NCI-H510A treated with DMSO at 0.1 percent for 48 hours (cell line): Measurements from ENCODE around the gene PPP1R9A.

Experiments used
- DNase-seq: peaks from one replicate; lab custom pipeline; 2025; lab: John Stamatoyannopoulos, UW

Gene PPP1R9A

DNA sequence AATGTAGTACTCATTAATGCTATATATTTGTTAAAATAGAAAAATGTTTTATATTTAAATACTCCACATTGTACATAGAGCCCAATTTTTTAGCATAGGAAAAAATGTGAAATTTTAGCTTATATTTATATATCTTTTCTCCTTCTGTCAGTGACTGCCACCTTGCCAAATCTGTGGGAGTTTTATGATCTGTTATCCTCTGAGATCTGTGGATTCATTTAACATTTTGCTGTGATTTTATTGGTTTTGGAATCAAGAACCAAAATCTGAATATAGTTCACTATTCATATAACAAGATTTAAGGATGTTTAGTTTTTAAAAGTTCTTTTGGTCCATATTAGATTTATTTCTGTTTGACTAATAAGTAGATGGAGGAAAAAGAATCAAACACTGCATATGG, 127.9 kb downstream of the PPP1R9A start:
- no peak for DNase-seq

DNA sequence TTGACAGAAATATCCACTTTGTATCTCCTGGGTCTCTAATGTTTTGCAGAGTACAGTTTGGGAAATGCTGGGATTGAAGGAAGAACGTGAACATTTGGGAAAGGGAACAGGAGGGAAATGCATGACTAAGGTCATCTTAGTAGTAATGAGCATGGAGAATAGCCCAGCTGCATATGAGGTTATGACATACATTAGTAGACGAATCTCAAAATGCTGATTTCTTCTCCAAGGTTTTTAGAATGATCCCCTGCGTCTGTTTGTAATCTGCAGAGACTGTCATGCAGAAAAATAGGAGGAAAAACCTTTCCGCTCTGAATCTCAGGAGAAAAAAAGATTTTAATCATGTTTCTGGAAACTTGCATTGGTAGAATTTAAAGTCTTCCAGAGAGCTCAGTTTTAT, 133.6 kb downstream of the PPP1R9A start:
- DNase-seq = no peak

DNA sequence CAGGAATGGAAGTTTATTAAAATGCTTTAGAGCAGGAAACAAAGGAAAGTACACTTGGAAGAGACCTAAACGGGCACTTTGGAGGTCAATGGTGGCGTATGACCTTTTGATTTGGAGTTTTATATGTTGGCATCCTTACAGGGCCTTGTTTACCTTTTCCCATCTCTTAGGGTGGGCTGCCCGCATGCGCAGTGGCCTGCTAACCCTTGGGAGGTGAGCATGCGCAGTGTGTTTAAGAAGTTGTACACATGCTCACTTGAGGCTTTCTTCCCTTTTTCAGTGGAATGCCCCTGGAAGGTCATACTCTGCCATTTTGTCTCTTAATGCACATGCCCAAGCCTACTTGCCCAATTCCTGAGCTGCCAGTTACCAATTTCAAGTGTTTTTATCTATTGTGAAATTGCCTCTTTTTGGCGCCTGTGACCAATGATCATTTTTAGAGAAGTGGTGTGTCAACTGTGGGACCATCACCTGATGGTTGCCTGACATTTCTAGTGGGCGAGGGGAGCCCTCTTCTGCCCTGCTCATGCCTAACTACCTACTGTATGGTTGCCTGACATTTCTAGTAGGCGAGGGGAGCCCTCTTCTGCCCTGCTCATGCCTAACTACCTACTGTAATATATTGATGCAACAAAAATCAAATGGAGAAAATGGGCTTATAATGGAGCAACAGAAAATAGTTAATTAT, 138.0 kb downstream of the PPP1R9A start:
- no peak for DNase-seq

DNA sequence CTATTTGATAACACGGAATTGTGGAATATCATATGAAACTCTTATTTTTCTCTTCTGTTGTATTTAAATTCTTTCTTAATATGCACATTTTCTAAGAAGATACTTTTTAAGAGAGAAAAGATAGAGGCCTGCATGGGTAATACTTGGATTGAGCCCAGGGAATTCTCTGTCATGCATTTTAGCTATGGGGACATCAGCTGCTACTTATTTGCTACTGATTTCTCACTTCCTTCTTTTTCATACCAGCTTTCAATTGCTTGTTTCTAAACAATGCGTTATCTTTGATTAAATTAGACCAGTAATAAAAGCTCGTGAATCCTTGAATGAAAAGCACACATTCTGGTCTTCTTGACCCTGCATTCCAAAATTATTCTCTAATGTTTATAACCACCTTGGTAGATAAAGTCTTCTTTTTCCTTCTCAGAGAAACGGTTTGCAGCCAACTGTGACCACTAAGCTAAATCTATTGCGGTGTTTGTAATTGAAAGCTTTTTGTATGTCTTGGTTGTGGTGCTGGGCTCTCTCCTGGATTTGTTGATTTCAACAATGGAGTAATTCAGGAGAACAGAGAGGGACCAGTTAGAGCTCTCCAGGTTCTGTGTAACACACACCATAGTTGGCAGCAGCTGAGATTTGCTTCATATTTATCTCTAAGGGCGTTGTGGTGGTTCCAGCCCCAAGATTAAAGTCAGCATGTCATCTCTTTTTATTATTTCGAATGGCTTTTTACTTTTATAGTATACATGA, 139.3 kb downstream of the PPP1R9A start:
- DNase-seq = no peak

DNA sequence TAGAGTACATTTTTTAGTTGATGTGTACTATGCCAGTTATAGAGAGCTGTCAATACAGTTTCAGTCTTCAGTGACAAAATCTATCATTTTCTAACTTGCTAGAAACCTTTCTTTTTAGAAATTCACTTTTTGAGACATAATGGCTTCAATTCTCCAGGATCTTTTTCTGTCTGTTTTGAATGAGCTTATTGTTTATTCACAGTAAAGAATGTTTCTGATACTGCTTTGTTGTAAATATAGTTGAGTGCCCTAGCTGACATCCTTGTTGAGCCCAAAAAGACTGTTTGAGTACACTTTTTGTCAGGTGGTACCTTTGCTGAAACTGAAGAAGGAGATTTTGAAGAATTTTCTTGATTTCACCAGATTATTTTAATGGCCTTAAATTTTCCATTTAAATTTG, 139.9 kb downstream of the PPP1R9A start:
- no peak for DNase-seq

DNA sequence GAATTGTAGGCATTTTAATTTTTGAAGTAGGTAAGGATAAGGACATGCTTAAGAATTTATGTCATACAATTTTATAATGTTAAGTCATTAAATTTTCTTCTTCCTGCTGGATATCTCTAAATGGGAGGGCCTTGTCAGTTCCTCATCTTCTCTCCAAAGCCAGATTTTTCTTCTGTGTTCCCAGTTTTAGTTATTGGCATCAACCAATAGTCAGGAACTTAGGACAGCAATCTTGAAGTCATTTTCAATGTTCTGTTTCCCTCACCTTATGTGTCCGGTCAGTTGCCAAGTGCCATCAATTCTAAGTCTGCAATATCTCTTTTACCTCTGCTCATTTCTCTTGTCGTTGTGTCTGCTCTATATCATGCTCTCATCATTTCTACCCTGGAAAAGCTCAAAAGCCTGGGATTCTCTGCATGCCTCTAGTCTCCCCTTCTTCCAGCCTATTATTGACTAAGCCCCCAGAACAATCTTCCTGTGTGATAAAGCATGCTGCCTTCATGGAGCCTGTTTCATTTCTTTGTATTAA, 145.2 kb downstream of the PPP1R9A start:
- no peak for DNase-seq

DNA sequence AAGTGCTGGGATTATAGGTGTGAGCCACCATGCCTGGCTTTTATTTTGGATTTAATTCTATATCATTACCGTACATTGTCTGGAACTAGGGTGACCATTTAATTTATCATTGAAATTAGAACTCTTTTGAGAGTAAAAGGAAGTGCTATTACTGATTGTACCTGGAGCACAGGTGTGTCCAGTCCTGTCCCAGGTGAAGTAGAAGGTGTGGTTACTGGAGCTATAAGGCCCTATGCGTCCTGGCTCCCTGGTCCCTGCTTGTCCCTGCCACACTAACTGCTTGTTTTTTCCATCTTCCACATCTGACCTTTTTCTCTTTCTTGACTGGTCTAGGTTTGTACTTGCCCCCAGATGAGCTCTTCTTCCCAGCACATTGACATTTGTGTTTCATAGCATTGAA, 147.0 kb downstream of the PPP1R9A start:
- no peak for DNase-seq

DNA sequence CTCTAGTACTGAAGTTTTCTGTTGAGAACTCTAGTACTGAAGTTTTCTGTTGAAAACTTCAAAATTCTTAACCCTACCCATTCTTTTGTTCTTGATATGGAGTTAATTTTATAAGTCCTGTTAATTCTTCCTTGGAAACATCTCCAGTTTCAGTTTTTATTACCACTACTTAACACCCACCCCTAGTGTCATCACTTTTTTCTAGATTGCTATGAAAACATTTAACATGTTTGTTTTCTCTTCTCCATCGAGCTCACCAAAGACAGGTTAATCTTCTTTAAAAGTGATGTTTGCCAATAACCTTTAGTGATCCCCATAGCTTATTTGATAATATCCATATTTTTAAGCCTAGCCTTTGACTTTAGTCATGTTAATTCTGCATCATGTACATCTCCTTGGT, 147.9 kb downstream of the PPP1R9A start:
- no peak for DNase-seq

DNA sequence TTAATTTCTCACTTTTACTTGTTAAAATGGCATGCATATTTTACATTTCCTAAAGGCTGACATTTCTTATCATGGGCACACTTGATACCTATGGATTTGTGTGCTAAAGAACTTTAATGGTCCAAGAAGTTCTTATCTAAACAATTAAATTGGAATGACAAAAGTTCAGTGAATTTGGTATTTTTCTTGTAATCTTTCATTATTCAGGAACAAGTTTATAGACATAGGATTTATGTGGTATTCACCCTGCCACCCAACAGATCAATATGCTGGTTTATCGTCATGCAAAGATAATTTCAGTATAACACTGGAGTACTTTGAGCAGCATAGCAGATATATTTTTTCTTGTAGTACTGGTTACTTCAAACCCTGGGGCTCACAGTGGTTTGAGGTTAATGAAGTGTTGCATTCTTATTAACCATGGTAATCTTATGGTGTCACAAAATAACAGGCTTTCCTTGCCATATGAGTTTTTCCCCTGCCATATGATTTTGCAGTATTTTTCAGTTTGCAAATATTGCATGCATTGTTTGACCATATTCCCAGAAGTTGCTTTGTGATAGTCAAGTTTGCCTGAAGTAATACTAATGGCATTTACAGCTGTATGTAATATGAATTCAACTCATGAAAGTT, 148.8 kb downstream of the PPP1R9A start:
- no peak for DNase-seq

DNA sequence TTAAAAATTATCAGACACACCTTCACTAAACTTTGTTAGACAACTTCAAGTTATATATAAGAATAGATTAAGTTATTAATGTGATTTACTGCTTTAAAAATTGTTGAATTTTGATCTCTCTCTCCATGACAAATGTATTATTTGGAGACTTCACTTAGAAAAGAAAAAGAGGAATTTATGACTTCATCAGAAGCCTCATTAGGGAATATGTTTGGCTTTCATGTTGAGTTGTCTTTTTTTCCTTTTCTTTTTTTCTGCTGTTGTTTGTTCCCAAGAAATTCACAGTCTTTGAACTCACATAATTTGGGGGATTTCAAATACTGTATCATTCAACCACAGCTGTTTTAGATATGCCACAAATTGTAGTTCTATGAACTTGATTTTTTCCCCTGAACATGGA, 149.5 kb downstream of the PPP1R9A start:
- no peak for DNase-seq

DNA sequence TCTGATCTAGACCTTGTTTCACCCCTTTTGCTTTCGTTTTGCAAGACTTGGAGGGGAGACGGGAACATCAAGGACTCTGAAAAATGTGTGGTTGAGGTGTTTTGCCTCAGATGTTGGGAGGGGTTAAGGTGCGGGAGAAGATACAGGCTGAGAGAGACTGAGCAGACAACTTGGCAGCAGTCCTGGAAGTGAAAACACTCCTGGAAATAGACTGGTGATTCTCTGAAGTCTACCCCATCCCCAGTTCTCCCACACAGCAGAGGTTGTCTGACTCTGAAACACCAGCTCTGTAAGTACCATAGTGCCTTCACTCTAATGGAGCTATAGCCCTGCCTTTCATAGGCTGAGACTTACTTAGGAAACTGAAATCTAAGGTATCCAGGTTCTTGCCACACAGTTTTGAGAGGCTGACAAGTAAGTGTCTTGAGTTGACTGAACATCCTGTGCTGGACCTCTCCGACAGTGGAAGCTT, 152.5 kb downstream of the PPP1R9A start:
- no peak for DNase-seq

DNA sequence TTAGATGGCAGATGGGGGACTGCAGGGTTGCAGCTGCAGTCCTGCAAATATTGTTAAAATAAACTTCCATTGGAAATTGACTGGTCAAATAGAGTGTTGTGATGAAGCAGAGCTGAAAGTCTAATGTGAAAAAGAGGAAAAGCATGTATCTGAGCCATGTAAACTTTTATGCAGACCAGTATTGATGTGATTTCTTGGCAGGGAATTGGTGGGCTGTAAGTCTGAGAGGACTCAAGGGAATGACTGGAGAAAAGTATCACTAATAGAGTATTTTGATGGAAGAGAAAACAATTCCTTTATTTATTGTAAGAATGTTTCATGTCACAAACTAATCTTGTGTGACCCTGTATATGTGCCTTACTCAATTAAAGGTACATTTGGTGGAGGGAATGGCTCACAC, 155.5 kb downstream of the PPP1R9A start:
- DNase-seq = no peak

DNA sequence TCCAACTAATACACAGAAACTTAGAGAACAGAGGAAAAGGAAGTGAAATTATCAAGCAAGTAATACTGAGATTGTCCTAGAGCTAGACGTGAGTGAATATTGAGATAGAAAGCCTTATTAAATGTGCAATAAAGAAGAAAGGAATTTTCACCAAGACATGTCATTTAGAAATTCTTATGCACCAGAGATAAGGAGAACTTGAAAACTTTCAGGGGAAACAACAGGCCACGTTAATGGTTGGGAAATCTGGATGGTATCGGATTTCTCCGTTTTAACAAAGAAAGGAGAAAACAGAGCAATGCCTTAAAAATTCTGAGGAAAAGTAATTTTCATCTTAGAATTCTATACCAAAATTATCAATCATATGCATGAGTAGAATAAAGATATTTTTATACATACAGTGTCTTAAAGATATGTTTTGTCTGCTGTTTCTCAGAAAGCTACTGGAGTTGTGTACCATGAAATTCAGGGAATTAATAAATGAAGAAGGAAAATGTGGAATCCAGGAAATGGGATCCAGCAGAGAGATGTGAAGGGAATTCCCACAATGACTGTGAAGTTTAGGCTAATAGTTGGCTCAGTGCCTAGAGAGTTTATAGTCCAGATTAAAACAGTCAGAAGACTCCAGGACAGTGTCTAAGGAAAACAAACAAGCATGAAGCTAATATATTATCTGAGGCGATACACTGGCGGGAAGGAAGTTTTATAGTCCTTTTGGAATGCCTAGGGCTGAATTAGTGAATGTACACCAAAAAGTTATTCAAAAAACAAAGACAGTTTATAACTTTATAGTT, 159.5 kb downstream of the PPP1R9A start:
- DNase-seq = no peak

DNA sequence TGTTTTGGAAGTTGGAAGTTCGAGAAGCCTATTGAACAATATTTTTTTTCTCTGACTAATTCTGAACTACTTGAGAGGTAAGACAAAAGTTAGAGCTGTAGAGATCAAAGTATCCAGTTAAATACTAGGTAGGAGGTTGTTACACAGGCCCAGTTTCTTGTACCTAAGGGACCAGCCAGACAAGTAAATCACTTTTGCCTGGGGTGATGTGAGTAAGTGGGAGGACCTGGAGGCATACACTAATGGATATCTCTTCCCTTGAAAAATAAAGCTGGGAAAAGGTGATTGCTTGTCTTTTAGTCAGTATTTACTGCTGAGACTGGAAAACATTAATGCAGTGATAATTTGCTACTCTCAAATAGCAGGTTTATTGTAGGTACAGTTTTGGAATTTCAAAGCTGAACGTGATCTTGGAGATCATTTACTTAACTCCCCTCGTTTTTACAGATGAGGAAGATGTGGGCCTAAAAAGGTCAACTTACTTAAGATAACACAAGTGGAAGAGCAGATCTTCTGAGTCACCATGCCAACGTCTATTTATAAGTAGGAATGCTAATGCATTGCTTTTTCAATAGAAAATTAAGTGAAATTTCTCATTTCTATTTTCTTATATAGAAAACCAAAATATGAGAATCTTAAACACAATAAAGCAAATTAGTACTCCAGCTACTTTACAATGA, 181.3 kb downstream of the PPP1R9A start:
- no peak for DNase-seq

DNA sequence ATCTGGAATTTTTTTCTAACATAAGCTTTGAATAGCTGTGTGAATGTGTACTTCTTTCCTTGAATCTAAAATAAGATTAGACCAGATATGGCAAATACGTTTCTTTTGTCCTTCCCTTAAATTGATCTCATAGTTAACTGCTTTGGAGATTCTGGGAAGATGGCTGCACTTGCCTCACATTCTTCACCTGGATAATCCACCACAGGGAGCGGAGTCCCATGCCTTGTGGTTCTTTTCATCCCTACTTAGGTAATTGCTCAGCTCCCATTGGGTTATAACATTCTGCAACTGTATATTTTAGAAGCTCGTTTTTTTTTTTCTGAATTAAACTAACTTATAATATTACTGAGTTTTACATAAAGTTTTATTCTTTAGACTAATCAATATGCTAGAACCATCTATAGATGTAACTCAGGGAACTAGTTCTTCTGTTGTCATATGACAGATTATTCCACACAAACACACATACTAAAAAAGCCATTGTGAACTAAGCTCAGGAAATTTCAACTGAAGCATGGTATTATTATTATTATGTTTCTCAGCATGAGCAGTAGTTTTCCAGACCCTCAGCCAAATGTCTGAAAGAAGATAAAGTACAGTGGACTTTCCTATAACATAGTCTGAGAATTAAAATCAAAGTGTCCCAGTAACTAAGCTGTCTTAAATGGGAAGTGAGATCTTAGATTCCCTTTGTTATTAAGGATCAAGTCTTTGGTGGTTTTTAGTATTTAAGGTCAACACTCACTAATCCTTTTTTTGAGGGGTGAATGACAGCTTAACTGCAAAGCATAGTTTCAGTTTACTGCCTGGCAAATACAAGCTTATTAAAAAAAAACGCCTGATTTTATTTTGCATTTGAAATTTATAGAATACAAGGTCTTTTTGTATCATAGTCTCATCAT, 182.3 kb downstream of the PPP1R9A start:
- no peak for DNase-seq

DNA sequence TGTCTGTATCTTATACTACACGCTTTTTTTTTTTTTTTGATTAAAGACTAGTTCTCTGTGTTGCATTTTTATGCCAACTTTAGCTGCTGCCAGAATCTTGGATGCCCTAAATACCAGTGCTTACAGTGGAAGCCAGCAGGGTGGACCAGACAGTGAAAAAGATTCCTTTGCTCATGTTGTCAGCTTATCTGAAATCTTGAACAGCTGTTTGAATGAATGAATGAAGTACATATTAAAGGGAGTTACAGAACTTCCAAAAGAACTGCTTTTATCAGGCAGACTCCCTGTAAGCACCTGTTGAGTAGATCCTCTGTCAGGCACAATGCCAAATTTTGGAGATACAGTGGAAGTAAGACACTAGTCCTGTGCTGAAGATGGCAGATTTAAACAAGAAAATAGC, 184.9 kb downstream of the PPP1R9A start:
- no peak for DNase-seq

DNA sequence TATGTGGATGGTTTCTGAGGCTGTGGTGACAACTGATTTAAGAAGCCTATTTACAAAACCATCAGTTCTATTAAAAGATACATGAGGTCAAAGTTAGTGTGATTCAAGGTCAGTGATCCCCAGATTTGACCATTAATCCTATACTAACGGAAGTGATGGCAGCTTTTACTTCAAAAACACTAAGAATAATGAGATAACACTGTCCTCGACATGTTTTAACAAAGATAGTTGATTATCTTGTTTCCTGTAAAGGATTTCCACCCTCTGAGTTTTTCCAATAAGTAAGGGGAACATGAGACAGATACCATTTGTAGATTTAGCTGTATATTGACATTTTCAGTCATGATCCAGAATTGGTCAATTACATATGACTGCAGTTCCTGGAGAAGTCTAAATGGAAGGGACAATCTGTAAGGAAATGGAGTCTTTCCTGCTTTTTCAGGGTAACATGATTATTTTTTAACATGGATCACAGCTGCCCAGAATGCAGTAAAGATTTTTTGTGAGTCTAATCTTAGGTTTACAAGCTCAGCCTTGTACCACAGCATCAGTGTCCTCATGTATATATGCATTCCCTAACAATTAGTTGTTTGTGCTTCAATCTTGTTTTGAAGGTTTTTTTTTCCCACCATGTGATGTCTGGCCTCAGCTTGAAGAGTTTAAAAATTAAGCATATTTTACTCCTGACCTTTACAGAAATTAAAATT, 188.0 kb downstream of the PPP1R9A start:
- no peak for DNase-seq

DNA sequence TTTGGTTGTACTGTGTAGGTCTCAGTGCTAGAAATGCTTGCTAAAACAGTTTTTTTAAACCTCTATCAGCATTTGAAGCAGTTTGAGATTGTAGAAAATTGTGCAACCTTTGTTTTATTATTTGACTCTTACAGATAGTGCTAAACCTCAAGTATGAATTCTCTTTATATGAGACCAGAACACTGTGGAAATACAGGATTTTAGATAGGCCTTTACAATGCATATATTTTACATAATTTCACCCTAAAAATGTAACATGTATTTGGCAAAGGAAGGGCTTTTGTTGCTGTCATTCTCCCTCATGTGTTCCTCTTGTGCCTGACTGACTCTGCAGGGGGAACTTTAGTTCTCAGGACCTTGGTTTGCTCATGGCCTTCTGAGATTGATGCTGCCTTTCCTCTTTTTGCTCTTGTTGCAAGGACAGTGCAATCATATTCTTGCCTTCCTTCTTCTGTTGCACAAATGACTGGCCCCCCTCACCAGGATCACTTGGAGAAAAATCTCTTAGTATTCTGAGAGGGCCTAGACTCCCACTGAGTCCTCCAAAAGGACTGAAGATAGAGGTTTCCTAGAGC, 188.7 kb downstream of the PPP1R9A start:
- no peak for DNase-seq

DNA sequence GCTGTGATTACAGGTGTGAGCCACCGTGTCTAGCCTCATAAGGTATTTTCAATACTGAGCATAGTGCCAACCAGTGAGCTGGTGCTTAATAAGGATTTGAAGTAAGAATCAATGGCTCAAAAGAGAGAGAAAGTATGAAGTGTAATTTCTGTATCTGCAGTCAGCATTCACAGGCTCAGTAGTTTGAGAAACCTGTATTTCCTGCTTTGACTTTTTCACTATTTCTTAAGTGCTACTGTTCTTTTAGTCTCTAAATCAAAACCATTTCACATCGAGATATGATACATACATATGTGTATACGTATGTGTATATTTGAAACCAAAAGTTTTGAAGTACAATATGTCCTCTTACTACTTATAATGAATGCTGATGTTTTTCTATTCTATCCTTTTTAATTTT, 189.9 kb downstream of the PPP1R9A start:
- DNase-seq = no peak

DNA sequence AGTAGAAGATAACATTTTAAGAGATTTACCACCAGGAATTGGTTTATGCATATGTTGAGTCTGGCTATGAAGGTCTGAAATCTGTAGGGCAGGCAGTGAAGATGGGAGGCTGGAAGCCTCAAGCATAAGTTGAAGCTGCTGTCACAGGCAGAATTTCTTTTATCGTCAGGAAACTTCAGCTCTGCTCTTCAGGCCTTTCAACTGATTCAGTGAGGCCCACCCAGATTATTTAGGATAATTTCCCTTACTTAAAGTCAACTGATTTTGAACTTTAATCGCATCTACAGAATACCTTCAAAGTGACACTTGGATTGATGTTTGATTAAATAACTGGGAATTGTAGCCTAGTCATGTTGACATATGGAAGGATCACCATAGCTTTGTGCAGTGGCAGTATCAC, 190.5 kb downstream of the PPP1R9A start:
- no peak for DNase-seq
